SH-SY5Y (cell line): ENCODE results near the gene NPHP4.

Source experiments
- GATA2 ChIP-seq: IDR thresholded peaks from 2 replicates; pipeline ENCODE4 v1.6.1; 2011; ENCODE audit warnings: mild to moderate bottlenecking, low read depth, low read length
- GATA3 ChIP-seq: IDR thresholded peaks from 2 replicates; pipeline ENCODE4 v1.6.1; 2011; ENCODE audit warnings: low read depth, mild to moderate bottlenecking, low read length, moderate library complexity

NPHP4 gene

DNA sequence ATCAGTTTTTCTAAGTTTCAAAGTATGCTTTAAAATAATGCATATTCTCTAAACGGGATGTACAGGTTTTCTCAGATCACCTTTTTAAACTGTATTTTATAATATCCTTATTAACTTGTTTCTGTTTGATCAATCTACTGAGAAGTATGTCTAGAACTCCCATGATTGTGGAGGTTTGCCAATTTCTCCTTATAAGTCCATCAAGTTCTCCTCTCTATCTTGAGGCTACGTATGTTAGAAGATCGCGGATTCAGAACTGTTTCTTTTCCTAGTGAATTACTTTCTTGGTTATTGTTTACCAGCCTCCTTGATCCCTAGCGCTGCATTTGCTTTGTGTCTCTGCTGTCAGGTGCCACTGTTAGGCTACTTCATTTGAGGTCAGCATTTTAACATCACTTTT, 89.2 kb downstream of the NPHP4 start:
- TF ChIP-seq GATA2 (no peak), GATA3 (no peak)

DNA sequence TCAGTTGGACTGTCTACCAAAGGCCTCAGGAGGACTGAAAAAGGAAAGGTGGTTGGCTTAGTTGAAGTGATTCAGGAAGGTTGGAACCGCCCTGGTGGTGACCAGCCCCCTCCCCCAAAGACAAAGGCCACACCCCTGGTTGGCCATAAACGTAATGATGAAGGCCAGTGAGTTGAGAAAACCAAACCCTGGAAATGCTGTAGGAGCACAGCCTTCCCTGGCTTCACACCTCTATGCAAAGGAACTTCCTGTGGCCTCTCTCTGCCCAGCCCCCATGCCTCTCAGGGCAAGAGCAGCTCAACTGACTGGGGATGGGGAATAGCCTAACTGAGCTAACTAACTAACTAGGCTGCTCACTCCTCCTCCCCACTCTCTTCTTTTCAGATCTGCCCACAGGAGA, 90.4 kb downstream of the NPHP4 start:
- TF ChIP-seq GATA2 (no peak), GATA3 (no peak)

DNA sequence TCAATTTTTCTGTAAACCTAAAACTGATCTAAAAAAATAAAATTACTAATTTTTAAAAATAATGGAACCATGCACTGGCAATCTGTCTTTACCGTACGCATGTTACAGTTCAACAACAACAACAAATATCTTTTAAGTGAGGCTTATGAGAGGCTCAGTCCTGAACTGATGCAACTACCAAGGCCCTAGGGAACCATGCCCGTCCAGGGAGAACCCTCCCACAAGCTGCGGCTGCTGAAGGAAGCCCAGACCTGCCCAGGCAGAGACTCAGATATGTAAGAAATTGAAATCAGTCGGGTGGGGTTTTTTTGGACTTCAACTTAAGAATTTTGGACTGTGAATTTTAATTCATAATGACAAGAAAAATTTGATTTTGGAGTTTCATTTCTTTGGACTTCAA, 91.1 kb downstream of the NPHP4 start:
- no peak for TF ChIP-seq GATA2
- TF ChIP-seq GATA3: no peak

DNA sequence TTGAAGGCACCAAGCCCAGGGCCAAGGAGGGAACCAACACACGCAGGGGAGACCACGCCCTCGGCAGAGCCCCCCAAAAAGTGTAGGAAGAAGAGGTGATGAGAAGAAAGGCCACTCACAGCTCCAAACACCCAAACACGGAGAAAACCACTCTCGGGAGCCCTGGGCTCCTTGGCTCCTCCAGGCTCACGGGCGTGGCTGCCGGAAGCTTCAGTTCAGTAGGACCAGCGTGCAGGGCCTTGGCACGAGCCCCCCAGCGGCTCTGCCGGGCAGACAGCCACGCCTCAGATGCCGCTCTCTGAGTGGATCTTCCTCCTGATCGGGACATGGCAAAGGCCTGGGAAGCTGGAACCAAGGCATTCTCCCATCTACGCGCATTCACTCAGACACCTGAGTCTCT, 94.0 kb downstream of the NPHP4 start:
- no peak for TF ChIP-seq GATA3
- no peak for TF ChIP-seq GATA2

DNA sequence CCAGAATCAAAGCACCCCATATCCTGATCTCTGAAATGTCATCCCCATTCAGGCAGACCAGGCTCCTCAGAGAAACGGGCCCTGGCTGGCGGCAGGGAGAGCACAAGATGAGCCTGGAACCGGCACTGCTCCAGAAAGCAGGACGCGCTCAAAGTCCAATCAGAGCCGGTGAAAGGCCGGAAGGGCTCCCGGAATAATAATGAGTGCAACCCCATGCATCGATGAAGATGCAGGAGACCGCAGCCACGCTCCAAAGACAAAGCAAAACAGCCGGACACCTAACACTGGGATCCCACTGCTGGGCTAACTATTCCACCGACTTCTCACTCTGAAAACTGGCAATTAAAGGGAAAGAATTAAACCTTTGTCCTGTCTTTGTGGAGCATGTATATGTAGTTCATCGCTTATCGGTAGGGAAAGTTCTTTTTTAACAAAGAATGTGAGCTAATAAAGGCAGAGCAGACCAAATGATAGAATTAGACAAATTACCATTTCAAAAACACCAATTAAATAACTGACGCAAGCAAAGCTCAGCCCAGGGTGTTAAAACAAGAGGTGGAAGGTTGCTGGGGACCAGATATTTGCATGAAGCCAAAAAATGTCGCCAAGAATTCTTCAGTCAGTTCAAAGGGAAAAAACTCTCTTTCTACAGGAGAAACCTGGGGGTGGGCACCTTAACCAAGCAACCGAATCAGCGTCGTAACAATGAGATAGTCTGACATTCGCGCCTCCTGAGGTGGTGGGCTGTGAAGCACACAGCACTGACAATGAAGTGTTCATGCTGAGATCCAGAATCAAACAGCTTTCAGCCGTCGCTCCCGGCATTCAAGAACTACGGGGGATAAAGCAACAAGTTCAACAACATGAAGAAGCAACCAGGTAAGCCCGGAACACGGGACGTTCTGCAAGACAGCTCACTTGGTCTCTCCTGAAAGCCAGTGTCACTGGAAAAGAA, 95.2 kb downstream of the NPHP4 start:
- TF ChIP-seq GATA3: no peak

DNA sequence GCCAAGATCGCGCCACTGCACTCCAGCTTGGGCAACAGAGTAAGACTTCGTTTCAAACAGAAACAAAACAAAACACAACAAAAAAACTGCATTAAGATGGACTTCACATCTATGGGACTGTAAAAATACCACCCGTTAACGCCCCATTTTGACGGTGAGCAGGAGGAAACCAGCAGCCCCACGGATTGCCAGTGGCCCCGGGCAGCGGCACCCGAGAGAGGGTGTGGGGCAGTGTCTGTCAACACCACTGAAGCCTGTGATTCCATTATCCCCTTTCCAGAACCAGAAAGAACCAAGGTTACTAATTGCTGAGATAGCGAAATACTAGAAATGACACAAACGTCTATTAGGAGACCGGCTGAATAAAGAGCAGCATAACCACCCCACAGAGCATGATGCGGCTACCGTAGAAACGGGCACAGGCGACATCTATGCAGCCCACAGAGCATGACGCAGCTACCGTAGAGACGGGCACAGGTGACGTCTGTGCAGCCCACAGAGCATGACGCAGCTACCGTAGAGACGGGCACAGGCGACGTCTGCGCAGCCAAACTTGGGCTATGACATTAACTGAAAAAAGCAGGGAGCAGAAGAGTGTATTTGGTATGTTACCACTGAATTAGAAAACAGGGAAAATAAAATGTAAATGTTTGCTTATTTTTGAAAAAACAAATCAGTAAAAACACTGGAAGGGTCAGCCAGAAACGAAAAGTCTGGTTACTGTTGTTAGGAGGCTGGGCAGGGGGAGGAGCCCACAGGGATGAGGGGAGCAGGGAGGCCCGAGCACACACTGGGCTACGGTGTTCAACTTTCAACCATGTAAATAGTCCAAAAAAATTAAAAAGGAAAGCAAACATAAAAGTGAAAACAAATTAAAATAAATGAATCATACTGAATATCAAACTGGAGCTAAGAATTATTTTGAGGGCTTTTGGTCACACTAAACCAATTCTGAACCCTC, 96.5 kb downstream of the NPHP4 start:
- TF ChIP-seq GATA3 (no peak), GATA2 (no peak)

DNA sequence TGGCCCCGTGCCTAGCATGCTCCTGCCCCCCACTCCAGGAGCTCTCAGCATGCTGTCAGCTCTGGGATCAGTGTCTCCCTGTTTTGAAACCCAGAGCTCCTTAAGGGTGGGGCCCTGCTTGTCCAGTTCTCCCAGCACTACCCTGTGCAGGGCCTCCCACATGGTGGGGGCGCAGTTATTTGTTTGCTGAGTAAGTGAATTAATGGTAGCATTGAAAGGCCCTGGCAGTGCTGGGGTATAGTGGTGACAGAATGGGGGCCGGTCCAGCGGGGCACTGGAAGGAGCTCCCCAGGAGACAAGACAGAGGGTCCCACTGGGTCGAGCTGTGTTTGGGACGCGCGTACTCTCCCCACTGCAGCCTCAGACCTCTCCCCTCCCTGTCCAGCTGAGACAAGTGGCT, 99.9 kb downstream of the NPHP4 start:
- TF ChIP-seq GATA2: no peak
- no peak for TF ChIP-seq GATA3

DNA sequence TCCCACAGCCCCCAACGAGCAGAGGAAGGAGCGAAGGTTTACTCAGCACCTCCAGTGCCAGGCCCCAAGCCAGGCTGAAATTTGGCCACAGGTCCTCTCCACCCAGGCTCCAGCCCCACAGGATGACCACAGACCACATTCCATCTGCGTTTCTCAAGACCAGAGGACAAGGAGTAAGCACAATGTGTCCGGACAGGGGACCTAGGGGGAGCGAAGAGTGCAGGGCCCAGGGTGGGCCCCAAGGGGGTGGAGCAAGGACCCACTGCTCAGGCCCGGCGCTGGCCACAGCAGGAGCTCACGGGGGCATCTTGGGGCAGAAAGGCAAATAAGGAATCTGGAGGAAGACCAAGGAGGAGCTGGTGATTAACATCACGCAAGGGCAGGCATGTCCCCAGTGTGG, 100.5 kb downstream of the NPHP4 start:
- TF ChIP-seq GATA3 (no peak), GATA2 (no peak)

DNA sequence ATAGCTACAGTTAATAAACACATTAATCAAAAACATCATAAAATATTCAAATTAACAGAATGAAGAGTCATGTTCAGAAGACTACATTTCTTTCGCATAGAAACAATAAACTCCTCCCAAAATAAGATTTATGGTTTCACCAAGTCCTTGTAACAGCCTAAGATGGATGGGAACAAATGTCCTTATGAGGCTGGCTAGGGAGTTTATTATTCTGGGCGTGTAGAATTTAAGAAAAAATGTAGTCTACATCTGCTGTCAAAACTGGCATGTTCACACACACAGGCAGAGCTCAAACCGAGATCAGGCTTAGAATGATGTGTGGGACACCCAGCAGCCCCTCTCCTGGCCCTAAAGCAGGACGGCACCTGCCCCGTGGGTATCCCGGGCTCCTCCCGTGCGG, 101.1 kb downstream of the NPHP4 start:
- no peak for TF ChIP-seq GATA2
- TF ChIP-seq GATA3: no peak

DNA sequence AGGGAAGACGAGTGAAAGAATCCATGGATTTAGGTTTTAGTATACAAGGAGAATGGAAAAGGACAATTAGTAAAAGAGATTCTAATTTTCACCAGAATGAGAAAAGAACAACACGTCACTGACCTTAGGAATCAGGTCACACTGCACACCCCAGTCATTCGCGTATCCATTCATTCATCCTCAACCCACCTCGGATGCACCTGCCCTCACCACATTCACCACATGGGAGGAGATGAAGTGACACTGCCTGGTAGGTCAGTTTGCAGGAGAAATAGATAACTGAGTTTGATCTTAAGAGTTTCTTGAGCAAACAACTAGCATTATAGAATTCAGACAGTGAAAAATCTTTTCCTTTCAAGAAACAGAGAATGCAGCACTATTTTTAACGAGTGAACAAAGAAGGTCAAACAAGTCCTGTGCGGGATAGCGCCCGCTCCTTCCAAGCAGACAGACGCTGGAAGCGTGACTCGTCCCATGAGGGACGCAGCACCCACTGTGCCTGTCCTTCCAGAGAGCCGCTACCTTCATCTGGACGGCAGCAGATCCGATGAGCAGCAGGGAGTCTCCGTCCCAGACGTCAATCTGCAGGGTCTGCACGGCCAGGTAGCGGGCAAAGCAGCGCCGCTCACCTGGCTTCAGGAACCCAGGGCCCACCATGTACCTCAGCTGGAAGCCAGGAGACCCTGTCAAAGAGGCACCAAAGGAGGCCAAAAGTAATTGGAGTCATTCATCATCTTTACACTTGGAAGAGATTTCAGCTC, 101.7 kb downstream of the NPHP4 start:
- no peak for TF ChIP-seq GATA3
- TF ChIP-seq GATA2: no peak

DNA sequence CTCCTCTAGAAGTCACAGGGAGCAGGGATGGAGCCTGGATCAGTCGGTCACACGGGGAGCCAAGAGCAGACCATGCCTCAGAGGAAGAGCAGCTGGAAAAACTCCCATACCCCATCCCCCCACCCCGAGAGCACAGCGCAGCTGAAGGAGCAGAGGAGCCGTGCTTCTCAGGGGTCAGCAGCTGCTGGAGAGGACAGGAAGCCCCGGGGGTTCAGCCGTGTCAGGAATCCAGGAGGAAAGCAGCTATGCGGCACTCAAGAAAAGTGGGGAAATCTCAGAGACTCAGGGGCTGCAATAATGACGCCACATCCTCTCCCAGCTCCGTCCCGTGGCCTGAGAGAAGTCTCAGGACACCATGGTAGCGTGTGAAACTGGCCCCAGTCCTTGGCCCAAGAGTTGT, 102.3 kb downstream of the NPHP4 start:
- TF ChIP-seq GATA3 (no peak), GATA2 (no peak)

DNA sequence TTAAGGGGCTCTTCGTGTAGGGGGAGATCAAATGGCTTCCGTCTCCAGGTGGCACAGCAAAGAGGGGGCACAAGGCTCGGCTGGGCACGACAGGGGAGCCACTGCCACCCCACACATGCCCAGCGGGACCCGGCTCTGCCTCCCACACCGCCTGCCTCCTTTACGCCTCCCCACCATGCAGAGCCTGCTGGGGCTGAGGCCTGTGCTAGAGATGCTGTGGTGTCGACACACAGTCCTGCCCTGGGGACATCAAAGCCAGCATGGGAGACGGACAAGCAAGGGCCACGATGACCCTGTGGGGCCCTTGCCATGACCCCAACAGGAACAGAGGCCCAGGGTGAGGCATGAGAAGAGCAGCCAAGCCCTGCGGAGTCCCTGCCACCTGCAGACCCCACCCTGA, 102.8 kb downstream of the NPHP4 start:
- no peak for TF ChIP-seq GATA3
- no peak for TF ChIP-seq GATA2

DNA sequence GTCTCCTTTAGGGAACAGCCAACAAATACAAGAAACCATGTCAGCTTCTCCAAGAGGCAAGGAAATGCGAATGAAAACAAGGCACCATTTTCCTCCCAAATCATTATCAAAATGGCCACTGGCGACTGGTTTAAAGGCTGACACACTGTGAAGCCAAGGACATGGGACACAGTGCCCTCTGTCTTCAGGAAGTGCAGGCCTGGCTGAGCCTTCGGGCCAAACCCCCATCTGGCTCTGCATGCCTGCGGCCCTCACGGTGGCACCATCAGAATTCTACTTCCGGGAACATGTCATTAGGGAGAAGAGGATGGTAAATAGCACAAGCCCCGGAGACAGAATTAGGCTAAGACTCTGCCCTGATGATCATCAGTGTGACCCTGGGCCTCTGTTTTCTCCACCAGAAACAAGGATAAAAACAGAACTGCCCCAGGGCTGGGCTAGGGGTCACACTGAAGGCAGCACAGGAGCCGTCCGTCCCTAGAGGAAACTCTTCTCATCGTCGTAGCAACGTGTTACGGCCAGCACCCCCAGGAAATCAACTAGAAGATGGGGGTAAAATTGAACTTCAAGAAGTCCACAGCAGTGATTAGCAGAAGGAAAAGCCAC, 103.5 kb downstream of the NPHP4 start:
- no peak for TF ChIP-seq GATA2

DNA sequence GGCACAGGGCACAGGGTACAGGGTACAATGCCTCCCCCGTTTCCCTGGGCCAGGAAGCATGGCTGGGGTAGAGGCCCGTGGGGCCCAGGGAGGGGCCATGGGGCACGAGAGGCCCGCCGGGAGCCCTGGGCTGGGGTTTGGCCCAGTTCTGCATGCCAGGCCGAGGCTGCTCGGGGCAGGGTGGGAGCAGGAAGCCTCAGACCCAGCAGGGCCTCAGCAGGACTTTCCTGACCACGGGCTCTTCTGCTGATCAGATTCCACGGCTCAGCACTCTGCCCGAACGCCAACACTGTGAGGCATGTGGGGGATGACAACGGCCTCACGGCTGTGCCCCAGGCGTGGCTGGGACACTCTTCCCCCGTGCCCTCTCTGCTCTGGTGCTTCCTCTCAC, 104.3 kb downstream of the NPHP4 start:
- TF ChIP-seq GATA3: no peak
- no peak for TF ChIP-seq GATA2
